ENCODE results near the gene UBE2D2. TPM values are rescaled to one million over a fixed set of nuclear protein-coding genes. Genes with fewer than 3 reads are reported as not detected.
A peak's percentile ranks its signal among the peaks of the same experiment; 100 is the strongest.
"Not testable (repeated sequence)": the region's sequence is repeated elsewhere in the genome, so short reads cannot be mapped to it uniquely, and the experiment has no call there.

Gene UBE2D2
- polyA plus RNA-seq, 3 donors: 41.2 to 167 (median 133) TPM

DNA sequence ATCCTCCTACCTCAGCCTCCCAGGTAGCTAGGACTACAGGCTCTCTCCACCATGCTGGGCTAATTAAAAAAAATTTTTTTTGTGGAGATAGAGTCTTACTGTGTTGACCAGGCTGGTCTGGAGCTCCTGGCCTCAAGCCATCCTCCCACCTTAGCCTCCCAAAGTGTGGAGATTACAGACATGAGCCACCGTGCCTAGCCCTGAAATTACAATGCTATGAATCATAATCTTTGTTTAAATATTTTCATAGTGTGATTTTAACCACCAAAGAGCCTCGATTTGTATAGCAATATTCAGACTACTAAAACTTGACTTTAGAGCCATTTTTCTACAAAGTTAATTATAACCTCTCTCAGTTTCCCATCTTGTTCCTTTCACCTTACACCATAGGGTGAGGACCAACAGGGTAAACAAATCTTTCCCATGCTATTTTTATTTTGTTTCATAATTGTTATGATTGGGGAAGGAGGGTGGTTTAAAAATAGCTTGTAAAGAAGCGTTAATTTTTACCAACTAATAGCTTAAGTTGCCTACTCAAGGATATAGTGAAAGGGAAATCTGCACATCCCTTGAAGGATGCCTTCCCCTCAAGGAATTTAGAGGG, 32.7 kb downstream of the UBE2D2 start:
- H3K79me2 ChIP-seq (ENCODE audit: insufficient read depth, low read length): peaks cover 100% of the 10 kb centered on the region
- peaks cover 21 to 22% of the 10 kb centered on the region in 2 donors for H3K4me1 ChIP-seq (ENCODE audit: control insufficient read depth in 1 of 2, insufficient read depth in 2 of 2, low read length in 2 of 2)
- TF ChIP-seq, protein P1, sequence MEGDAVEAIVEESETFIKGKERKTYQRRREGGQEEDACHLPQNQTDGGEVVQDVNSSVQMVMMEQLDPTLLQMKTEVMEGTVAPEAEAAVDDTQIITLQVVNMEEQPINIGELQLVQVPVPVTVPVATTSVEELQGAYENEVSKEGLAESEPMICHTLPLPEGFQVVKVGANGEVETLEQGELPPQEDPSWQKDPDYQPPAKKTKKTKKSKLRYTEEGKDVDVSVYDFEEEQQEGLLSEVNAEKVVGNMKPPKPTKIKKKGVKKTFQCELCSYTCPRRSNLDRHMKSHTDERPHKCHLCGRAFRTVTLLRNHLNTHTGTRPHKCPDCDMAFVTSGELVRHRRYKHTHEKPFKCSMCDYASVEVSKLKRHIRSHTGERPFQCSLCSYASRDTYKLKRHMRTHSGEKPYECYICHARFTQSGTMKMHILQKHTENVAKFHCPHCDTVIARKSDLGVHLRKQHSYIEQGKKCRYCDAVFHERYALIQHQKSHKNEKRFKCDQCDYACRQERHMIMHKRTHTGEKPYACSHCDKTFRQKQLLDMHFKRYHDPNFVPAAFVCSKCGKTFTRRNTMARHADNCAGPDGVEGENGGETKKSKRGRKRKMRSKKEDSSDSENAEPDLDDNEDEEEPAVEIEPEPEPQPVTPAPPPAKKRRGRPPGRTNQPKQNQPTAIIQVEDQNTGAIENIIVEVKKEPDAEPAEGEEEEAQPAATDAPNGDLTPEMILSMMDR (IDR thresholded peaks at IDR 0.05): no peak
- Mint-ChIP-seq H3K4me1 (peaks cover 30% of the 10 kb centered on the region), H3K4me3 (no peak overlapping the region), H3K36me3 (peaks cover 3 to 13% of the 10 kb centered on the region in 2 donors), H3K9me3 (peaks cover 0 to 2% (median 0%) of the 10 kb centered on the region in 7 donors), H3K27me3 (ENCODE audit: low read depth in 3 of 3) (no peaks in the 10 kb centered on the region), H3K27ac (peak overlapping the region in 1 of 7 donors; percentile 21)
- H3K36me3 ChIP-seq (replicated peaks in 1 of 2; ENCODE audit: control insufficient read depth in 1 of 2, insufficient read depth in 2 of 2, low read length in 2 of 2): peaks cover 0 to 2% of the 10 kb centered on the region in 2 donors
- H3K9me3 ChIP-seq (replicated peaks in 1 of 2; ENCODE audit: control insufficient read depth in 1 of 2, insufficient read depth in 1 of 2, low read length in 2 of 2): no peaks in the 10 kb centered on the region
- no CpG with 5 or more reads among the region's 3 CpGs for WGBS (ENCODE audit: insufficient coverage)
- H4K20me1 ChIP-seq (ENCODE audit: insufficient read depth, low read length): peaks cover 99% of the 10 kb centered on the region
- no peak for DNase-seq
- no peak overlapping the region for H2AFZ ChIP-seq (ENCODE audit: insufficient read depth, low read depth, low read length, poor library complexity, severe bottlenecking)
- no peak overlapping the region for H3K9ac ChIP-seq (ENCODE audit: insufficient read depth, low read length, poor library complexity, severe bottlenecking)
- no peak overlapping the region for H3K4me2 ChIP-seq (replicated peaks; ENCODE audit: extremely low read depth, low read length, poor library complexity, severe bottlenecking)
- peak overlapping the region in 1 of 2 donors; percentile 6 for H3K27ac ChIP-seq (ENCODE audit: low read depth in 1 of 2, low read length in 2 of 2)
- H3K27me3 ChIP-seq (ENCODE audit: control insufficient read depth in 2 of 2, insufficient read depth in 2 of 2, low read length in 2 of 2): no peaks in the 10 kb centered on the region
- H3K4me3 ChIP-seq (replicated peaks in 1 of 3; ENCODE audit: low read depth in 2 of 3, low read length in 3 of 3): no peak overlapping the region
- intact Hi-C loops (cut with micrococcal nuclease): no loop called here

GRCh38 chr5:139597134-139597533, 36.0 kb downstream of the UBE2D2 start:
- Histone ChIP-seq H4K20me1 (ENCODE audit: insufficient read depth, low read length) (peaks cover 99% of the 10 kb centered on the region), H3K9me3 (replicated peaks in 1 of 2; ENCODE audit: control insufficient read depth in 1 of 2, insufficient read depth in 1 of 2, low read length in 2 of 2) (no peaks in the 10 kb centered on the region), H3K9ac (ENCODE audit: insufficient read depth, low read length, poor library complexity, severe bottlenecking) (no peak overlapping the region), H3K4me3 (replicated peaks in 1 of 3; ENCODE audit: low read depth in 2 of 3, low read length in 3 of 3) (no peak overlapping the region), H3K4me1 (ENCODE audit: control insufficient read depth in 1 of 2, insufficient read depth in 2 of 2, low read length in 2 of 2) (peaks cover 0 to 5% of the 10 kb centered on the region in 2 donors), H3K4me2 (replicated peaks; ENCODE audit: extremely low read depth, low read length, poor library complexity, severe bottlenecking) (no peak overlapping the region), H3K79me2 (ENCODE audit: insufficient read depth, low read length) (peaks cover 98% of the 10 kb centered on the region), H3K36me3 (replicated peaks in 1 of 2; ENCODE audit: control insufficient read depth in 1 of 2, insufficient read depth in 2 of 2, low read length in 2 of 2) (peaks cover 12 to 23% of the 10 kb centered on the region in 2 donors), H3K27ac (ENCODE audit: low read depth in 1 of 2, low read length in 2 of 2) (peak overlapping the region in 1 of 2 donors; percentile 38), H3K27me3 (ENCODE audit: control insufficient read depth in 2 of 2, insufficient read depth in 2 of 2, low read length in 2 of 2) (no peaks in the 10 kb centered on the region), H2AFZ (ENCODE audit: insufficient read depth, low read depth, low read length, poor library complexity, severe bottlenecking) (no peak overlapping the region)
- H3K9me3 Mint-ChIP-seq: peaks cover 0 to 2% (median 0%) of the 10 kb centered on the region in 7 donors
- intact Hi-C loops (cut with micrococcal nuclease): no loop called here
- no peaks in the 10 kb centered on the region for H3K27me3 Mint-ChIP-seq (ENCODE audit: low read depth in 3 of 3)
- TF ChIP-seq, protein P1 (IDR thresholded peaks at IDR 0.05): no peak
- peaks cover 12 to 34% of the 10 kb centered on the region in 2 donors for H3K36me3 Mint-ChIP-seq
- no peak for DNase-seq
- peaks cover 13% of the 10 kb centered on the region for H3K4me1 Mint-ChIP-seq
- peak overlapping the region in 2 of 7 donors; percentile 11 to 69 for H3K27ac Mint-ChIP-seq
- no peak overlapping the region for H3K4me3 Mint-ChIP-seq

DNA sequence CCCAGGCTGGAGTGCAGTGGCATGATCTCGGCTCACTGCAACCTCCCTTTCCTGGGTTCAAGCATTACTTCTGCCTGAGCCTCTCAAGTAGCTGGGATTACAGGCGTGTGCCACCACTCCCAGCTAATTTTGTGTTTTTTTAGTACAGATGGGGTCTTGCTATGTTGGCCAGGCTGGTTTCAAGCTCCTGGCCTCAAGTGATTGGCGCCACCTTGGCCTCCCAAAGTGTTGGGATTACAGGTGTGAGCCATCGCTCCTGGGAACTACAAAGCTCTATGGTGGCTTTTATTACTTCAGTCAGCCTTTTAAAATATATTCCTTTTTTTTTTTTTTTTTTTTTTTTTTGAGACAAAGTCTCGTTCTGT, 37.4 kb downstream of the UBE2D2 start:
- intact Hi-C loops (cut with micrococcal nuclease); H3K4me3 Mint-ChIP-seq; H3K9me3 ChIP-seq (replicated peaks in 1 of 2; ENCODE audit: control insufficient read depth in 1 of 2, insufficient read depth in 1 of 2, low read length in 2 of 2); H3K27me3 ChIP-seq (ENCODE audit: control insufficient read depth in 2 of 2, insufficient read depth in 2 of 2, low read length in 2 of 2); H3K4me2 ChIP-seq (replicated peaks; ENCODE audit: extremely low read depth, low read length, poor library complexity, severe bottlenecking); H3K4me1 ChIP-seq (ENCODE audit: control insufficient read depth in 1 of 2, insufficient read depth in 2 of 2, low read length in 2 of 2); H3K27ac ChIP-seq (ENCODE audit: low read depth in 1 of 2, low read length in 2 of 2); H3K9ac ChIP-seq (ENCODE audit: insufficient read depth, low read length, poor library complexity, severe bottlenecking); H3K27me3 Mint-ChIP-seq (ENCODE audit: low read depth in 3 of 3); H3K4me3 ChIP-seq (replicated peaks in 1 of 3; ENCODE audit: low read depth in 2 of 3, low read length in 3 of 3); H3K9me3 Mint-ChIP-seq; DNase-seq; H2AFZ ChIP-seq (ENCODE audit: insufficient read depth, low read depth, low read length, poor library complexity, severe bottlenecking): not testable (repeated sequence)
- H3K36me3 Mint-ChIP-seq: peaks cover 21 to 44% of the 10 kb centered on the region in 2 donors
- H3K27ac Mint-ChIP-seq: peak overlapping the region in 1 of 7 donors; percentile 25
- peaks cover 100% of the 10 kb centered on the region for H4K20me1 ChIP-seq (ENCODE audit: insufficient read depth, low read length)
- WGBS (ENCODE audit: insufficient coverage): no CpG with 5 or more reads among the region's 5 CpGs
- peaks cover 21 to 37% of the 10 kb centered on the region in 2 donors for H3K36me3 ChIP-seq (replicated peaks in 1 of 2; ENCODE audit: control insufficient read depth in 1 of 2, insufficient read depth in 2 of 2, low read length in 2 of 2)
- H3K4me1 Mint-ChIP-seq: peaks cover 11% of the 10 kb centered on the region
- H3K79me2 ChIP-seq (ENCODE audit: insufficient read depth, low read length): peaks cover 97% of the 10 kb centered on the region

Data from CD14-positive monocyte (primary cell).